GM12875 (cell line): ENCODE measurements around the gene GALNT7.

Experiments
- H3K4me3 ChIP-seq: one replicate; pipeline ENCODE4 v1.5.1; 2011; ENCODE audit warnings: low read depth, low read length, control low read depth
- TF ChIP-seq, protein P1 (sequence below): IDR thresholded peaks from 2 replicates; pipeline ENCODE4 v1.5.1; 2011; ENCODE audit warnings: low read depth, mild to moderate bottlenecking, control low read depth, inconsistent platforms, low read length, moderate library complexity, borderline replicate concordance; ENCODE audit not compliant: insufficient read depth

GALNT7 gene

DNA sequence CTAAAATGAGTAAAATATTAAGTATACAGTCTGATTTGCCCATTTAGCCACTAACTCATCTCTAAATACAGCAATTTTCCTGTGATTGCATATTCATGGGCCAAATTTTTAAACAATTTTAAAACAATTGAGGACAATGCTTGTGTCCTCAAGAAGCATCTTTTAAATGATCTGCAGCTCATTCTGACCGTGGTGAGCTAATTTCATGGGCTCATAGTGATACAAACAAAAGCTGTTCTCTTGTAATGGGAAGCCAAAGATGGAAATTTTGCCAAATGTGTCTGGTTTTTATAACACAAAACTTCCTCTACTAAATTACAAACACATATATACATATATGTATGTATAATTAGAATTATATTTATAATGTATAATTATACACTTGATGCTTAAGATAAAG, 125.8 kb downstream of the GALNT7 start:
- no peak overlapping the region for H3K4me3 ChIP-seq
- TF ChIP-seq, protein P1, sequence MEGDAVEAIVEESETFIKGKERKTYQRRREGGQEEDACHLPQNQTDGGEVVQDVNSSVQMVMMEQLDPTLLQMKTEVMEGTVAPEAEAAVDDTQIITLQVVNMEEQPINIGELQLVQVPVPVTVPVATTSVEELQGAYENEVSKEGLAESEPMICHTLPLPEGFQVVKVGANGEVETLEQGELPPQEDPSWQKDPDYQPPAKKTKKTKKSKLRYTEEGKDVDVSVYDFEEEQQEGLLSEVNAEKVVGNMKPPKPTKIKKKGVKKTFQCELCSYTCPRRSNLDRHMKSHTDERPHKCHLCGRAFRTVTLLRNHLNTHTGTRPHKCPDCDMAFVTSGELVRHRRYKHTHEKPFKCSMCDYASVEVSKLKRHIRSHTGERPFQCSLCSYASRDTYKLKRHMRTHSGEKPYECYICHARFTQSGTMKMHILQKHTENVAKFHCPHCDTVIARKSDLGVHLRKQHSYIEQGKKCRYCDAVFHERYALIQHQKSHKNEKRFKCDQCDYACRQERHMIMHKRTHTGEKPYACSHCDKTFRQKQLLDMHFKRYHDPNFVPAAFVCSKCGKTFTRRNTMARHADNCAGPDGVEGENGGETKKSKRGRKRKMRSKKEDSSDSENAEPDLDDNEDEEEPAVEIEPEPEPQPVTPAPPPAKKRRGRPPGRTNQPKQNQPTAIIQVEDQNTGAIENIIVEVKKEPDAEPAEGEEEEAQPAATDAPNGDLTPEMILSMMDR: no peak

DNA sequence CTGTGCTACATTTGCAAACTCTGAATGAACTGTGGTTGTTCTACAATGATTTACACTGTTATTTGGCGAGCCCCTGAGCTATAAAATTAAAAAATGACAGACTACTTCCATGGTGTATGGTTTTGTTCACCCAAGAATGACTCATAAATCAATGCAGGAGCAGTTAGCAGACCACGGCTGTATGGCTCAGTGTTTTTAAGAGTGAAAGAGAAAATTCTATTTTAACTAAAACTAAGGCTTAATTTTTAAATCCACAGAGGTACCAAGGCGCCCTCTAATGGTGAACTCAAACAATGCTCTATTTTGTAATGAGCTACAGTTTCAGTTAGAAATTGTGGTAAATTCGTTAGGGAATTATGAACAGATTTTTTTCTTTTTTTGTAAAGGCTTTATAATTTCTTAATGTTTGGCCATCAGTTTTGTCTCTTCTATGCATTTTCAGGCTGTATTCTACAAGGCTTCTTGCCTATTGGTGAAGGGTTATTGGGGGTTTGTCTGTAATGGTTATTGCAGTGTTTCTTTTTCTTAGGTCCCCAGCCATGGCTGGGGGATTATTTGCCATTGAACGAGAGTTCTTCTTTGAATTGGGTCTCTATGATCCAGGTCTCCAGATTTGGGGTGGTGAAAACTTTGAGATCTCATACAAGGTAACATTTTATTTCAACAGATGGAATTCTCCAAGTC, 133.0 kb downstream of the GALNT7 start:
- TF ChIP-seq, protein P1: peak; percentile 47; the same call in 1 of the 2 replicates
- no peak overlapping the region for H3K4me3 ChIP-seq

DNA sequence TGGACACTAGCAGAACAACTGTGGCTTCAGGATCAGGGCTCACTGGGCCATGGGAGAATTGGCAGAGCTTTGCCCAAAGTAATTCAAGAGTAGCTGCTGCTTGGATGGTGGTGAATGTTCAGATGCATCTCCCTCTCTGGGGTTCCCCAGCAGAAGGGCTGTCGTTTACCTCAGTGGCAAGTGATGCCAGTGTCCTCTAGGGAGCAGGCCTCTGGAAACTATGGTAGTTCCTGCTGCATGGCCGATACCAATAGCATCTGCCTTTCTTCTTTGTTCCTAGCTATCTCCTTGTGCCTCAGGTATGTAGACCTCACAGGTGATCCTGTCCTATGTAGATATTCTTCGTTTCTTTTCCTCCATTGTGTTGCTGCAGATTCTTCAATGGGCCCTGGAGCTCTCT, 139.2 kb downstream of the GALNT7 start:
- H3K4me3 ChIP-seq: no peak overlapping the region
- TF ChIP-seq, protein P1: no peak

DNA sequence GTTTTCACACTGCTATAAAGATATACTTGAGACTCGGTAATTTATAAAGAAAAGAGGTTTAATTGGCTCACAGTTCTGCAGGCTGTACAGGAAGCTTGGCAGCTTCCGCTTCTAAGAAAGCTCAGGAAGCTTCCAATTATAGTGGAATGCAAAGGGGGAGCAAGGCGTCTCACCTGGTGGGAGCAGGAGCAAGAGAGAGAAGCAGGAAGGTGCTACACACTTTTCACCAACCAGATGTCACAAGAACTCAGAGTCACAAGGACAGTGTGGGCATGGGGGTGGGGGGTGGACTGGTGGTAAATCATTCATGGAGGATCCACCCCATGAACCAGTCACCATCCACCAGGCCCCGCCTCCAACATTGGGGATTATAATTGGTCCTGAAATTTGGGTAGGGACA, 142.8 kb downstream of the GALNT7 start:
- TF ChIP-seq, protein P1: no peak
- no peak overlapping the region for H3K4me3 ChIP-seq

DNA sequence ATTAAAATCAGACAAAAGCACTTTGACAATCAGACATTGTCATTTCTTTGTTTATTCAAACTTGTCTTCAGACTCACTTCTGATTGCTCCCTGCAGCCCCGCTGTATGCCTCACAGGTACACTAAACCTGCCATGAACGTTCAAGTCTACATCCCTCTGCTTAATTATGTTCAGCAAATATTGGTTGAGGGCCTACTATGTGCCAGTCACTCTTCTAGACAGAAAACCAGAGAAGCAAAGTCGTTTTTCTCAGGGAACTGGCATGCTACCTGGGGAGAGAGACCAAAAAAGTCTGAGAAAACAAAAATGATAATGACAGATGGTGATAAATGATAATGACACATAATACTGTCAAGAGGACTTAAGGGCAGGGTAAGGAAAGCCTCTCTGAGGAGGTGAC, 146.1 kb downstream of the GALNT7 start:
- H3K4me3 ChIP-seq: no peak overlapping the region
- TF ChIP-seq, protein P1: no peak

DNA sequence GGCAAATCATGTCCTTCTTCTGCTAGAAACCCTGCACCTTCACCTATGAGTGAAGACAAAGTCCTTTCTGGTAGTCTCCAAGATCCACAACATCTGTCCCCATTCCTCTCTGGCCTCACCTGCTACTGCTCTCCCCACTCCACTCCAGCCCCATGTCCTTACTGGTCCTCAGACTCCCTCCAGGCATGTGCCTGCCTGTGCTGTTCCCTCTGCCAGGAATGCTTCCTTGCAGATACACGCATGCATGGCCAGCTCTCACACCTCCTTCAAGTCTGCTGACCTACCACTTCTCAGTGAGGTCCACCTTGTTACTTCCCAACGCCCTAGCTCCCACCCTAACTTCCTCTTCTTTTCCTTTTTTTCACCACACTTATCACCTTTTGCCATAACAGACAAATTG, 147.4 kb downstream of the GALNT7 start:
- H3K4me3 ChIP-seq: no peak overlapping the region
- TF ChIP-seq, protein P1: no peak

DNA sequence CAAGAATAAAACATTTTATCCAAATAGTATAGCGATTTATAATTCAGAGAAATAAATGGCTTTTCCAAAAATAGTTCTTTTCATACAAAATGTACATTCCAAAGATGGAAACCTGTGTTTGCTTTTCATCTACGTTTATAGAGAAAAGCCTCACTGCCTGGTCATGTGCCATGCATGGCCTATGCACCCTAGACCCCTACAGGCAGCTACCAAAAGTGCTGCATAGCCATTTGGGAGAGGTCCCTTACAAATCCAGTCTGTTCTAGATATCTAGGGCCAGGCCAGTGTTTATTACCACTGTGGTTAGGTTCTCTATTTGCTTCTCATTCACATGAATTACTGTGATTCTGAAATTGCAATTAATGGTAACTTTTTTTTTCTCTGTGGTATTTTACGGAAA, 148.4 kb downstream of the GALNT7 start:
- TF ChIP-seq, protein P1: peak; percentile 36; the same call in 1 of the 2 replicates

More for the DNA sequence above, 148.4 kb downstream of the GALNT7 start:
- H3K4me3 ChIP-seq: no peak overlapping the region
